SU-DHL-6 (cell line): ENCODE data around the gene ADAT3.

Experiments
- H2AFZ ChIP-seq: fragments of 200-600 bp; sonication (generic); 2 replicates; pipeline ENCODE4 v1.6.1; 2014; ENCODE audit warnings: low read depth, mild to moderate bottlenecking, moderate library complexity, mixed read lengths, antibody characterized with exemption, low read length; ENCODE audit not compliant: severe bottlenecking
- H3F3A ChIP-seq: fragments of 200-600 bp; shearing (Covaris generic); 2 replicates; pipeline ENCODE4 v1.6.0; 2016; ENCODE audit warnings: antibody characterized with exemption, mild to moderate bottlenecking; ENCODE audit not compliant: insufficient read depth
- H3K27ac ChIP-seq: fragments of 200-600 bp; sonication (generic); 2 replicates; pipeline ENCODE4 v1.5.1; 2016; ENCODE audit warnings: low read depth, mild to moderate bottlenecking, low read length, moderate library complexity, mixed read lengths
- H3K27me3 ChIP-seq: fragments of 200-600 bp; sonication (generic), shearing (Covaris generic); 2 replicates; pipeline ENCODE4 v1.6.0; 2014; ENCODE audit warnings: mild to moderate bottlenecking, low read length
- H3K36me3 ChIP-seq: fragments of 200-600 bp; sonication (generic); 2 replicates; pipeline ENCODE4 v1.6.1; 2014; ENCODE audit warnings: mild to moderate bottlenecking, low read length, mixed read lengths
- H3K4me2 ChIP-seq: fragments of 300-600, 200-600 bp; shearing (Covaris generic), sonication (generic); 2 replicates; pipeline ENCODE4 v1.6.0; 2014; ENCODE audit warnings: low read length, low read depth, mild to moderate bottlenecking; ENCODE audit not compliant: poor library complexity, severe bottlenecking
- H3K4me3 ChIP-seq: fragments of 200-600 bp; sonication (generic); 2 replicates; pipeline ENCODE4 v1.5.1; 2014; ENCODE audit warnings: antibody characterized with exemption, low read length, mild to moderate bottlenecking, mixed read lengths; ENCODE audit not compliant: insufficient read depth, poor library complexity, severe bottlenecking
- H3K79me2 ChIP-seq: fragments of 200-600 bp; sonication (generic); 2 replicates; pipeline ENCODE4 v1.6.1; 2014; ENCODE audit warnings: mild to moderate bottlenecking, low read length, moderate library complexity; ENCODE audit not compliant: insufficient read depth
- H3K9ac ChIP-seq: fragments of 200-600 bp; sonication (generic); 2 replicates; pipeline ENCODE4 v1.7.0; 2014; ENCODE audit warnings: mild to moderate bottlenecking, low read length
- H3K9me2 ChIP-seq: fragments of 200-600 bp; sonication (generic); replicated peaks from 2 replicates; pipeline ENCODE4 v1.6.1; 2014; ENCODE audit warnings: low read length; ENCODE audit not compliant: insufficient read depth
- H3K9me3 ChIP-seq: fragments of 200-600 bp; sonication (generic); 2 replicates; pipeline ENCODE4 v1.6.1; 2014; ENCODE audit warnings: low read length, mixed read lengths; ENCODE audit not compliant: insufficient read depth
- H4K20me1 ChIP-seq: fragments of 200-600 bp; sonication (generic); 2 replicates; pipeline ENCODE4 v1.6.1; 2014; ENCODE audit warnings: low read depth, mild to moderate bottlenecking, antibody characterized with exemption, low read length, moderate library complexity, mixed read lengths
- CTCF ChIP-seq: fragments of 200-600 bp; sonication (generic); IDR thresholded peaks from one replicate; pipeline ENCODE4 v1.5.1; 2017; ENCODE audit warnings: antibody characterized with exemption, mild to moderate bottlenecking, low read length, moderate library complexity; ENCODE audit not compliant: insufficient read depth, poor library complexity, severe bottlenecking
- EZH2phosphoT487 ChIP-seq: fragments of 200-600 bp; sonication (generic), shearing (Covaris generic); conservative IDR thresholded peaks from 2 replicates; pipeline ENCODE4 v1.6.1; 2018; ENCODE audit warnings: mild to moderate bottlenecking, antibody characterized with exemption, low read length, moderate library complexity, mixed read lengths

Gene ADAT3

GRCh38 chr19:1953037-1953436 is 47.8 kb downstream of the ADAT3 start:
- Histone ChIP-seq H3K27ac (no peak overlapping the region), H3K9ac (no peak overlapping the region), H2AFZ (no peak overlapping the region), H3K9me3 (no peaks in the 10 kb centered on the region), H3K36me3 (no peaks in the 10 kb centered on the region), H3K79me2 (peaks cover 52% of the 10 kb centered on the region), H3F3A (no peaks in the 10 kb centered on the region), H3K4me3 (no peak overlapping the region), H4K20me1 (no peaks in the 10 kb centered on the region), H3K27me3 (no peaks in the 10 kb centered on the region), H3K4me2 (no peak overlapping the region), H3K9me2 (no peaks in the 10 kb centered on the region)
- TF ChIP-seq CTCF (no peak), EZH2phosphoT487 (no peak)

- no peak overlapping the region for H3K27ac ChIP-seq
- H3F3A ChIP-seq, result no peaks in the 10 kb centered on the region
- no peaks in the 10 kb centered on the region for H4K20me1 ChIP-seq
- TF ChIP-seq EZH2phosphoT487 (no peak), CTCF (no peak)
- peaks cover 49% of the 10 kb centered on the region for H3K79me2 ChIP-seq
- H3K9ac ChIP-seq, result no peak overlapping the region
- H3K9me3 ChIP-seq, result no peaks in the 10 kb centered on the region
- no peak overlapping the region for H3K4me2 ChIP-seq
- H3K27me3 ChIP-seq, result no peaks in the 10 kb centered on the region
- H3K4me3 ChIP-seq, result no peak overlapping the region
- no peaks in the 10 kb centered on the region for H3K9me2 ChIP-seq
- H3K36me3 ChIP-seq, result no peaks in the 10 kb centered on the region
- H2AFZ ChIP-seq, result no peak overlapping the region
These were observed 48.4 kb downstream of the ADAT3 start for GRCh38 chr19:1953441-1954094.

GRCh38 chr19:1954532-1954933 is 49.3 kb downstream of the ADAT3 start:
- Histone ChIP-seq H3K9me2 (no peaks in the 10 kb centered on the region), H3F3A (no peaks in the 10 kb centered on the region), H3K4me3 (no peak overlapping the region), H3K9me3 (no peaks in the 10 kb centered on the region), H3K79me2 (peaks cover 39% of the 10 kb centered on the region), H3K36me3 (no peaks in the 10 kb centered on the region), H3K4me2 (no peak overlapping the region), H3K9ac (no peak overlapping the region), H4K20me1 (no peaks in the 10 kb centered on the region), H3K27ac (no peak overlapping the region), H2AFZ (no peak overlapping the region), H3K27me3 (no peaks in the 10 kb centered on the region)
- TF ChIP-seq EZH2phosphoT487 (no peak), CTCF (no peak)
